ENCODE results near the gene GPR37L1.

Gene GPR37L1

DNA sequence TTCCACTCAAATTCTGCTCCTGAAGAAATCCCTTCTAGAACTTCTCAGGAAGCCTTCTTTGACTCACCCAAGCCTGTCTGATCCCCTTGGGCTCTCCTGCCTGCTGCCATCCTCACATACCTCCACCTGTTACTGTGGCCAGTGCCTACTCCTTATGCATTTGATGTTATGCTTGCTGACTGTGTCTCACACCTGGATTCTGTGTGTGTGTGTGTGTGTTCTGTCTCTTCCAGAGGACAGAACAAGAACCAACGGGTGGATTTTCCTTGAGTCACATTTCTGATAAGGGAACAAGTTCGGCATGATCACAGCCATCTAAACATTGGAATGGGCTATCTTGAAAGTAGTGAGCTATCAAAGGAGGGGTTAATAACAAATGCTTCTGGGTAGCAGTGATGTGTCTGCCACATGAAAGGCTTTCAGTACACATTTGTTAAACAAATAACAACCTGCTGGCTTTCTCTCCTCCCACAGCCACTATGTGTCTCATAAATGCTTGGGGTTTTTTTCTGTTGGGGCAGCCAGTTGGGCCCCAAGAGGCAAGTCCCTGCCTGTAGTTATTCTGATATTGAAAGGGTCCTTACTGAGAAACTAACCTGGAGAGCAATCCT is 8.9 kb upstream of the GPR37L1 start:
- TF ChIP-seq FOXM1 (IDR thresholded peaks at IDR 0.05; ENCODE audit: borderline replicate concordance, low read depth) (no peak), NFIC (IDR thresholded peaks at IDR 0.05) (no peak), TCF12 (IDR thresholded peaks at IDR 0.05; ENCODE audit: low read depth) (no peak), TEAD4 (IDR thresholded peaks at IDR 0.05) (no peak), YY1 (IDR thresholded peaks at IDR 0.05; ENCODE audit: low read depth) (no peak), EP300 (IDR thresholded peaks at IDR 0.05; ENCODE audit: borderline replicate concordance) (no peak), RAD21 (IDR thresholded peaks at IDR 0.05; ENCODE audit: low read depth) (no peak), ZBTB7A (IDR thresholded peaks at IDR 0.05; ENCODE audit: low read depth) (no peak), CEBPB (IDR thresholded peaks at IDR 0.05) (no peak), EGR1 (IDR thresholded peaks at IDR 0.05) (no peak), TAF1 (IDR thresholded peaks at IDR 0.05; ENCODE audit: low read depth) (no peak), CREB1 (IDR thresholded peaks at IDR 0.05; ENCODE audit: low read depth) (no peak)
- TF ChIP-seq, protein P1, sequence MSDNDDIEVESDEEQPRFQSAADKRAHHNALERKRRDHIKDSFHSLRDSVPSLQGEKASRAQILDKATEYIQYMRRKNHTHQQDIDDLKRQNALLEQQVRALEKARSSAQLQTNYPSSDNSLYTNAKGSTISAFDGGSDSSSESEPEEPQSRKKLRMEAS (IDR thresholded peaks at IDR 0.05) = no peak
- TF ChIP-seq, protein P2, sequence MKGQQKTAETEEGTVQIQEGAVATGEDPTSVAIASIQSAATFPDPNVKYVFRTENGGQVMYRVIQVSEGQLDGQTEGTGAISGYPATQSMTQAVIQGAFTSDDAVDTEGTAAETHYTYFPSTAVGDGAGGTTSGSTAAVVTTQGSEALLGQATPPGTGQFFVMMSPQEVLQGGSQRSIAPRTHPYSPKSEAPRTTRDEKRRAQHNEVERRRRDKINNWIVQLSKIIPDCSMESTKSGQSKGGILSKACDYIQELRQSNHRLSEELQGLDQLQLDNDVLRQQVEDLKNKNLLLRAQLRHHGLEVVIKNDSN (IDR thresholded peaks at IDR 0.05) = no peak
- TF ChIP-seq, protein P3, sequence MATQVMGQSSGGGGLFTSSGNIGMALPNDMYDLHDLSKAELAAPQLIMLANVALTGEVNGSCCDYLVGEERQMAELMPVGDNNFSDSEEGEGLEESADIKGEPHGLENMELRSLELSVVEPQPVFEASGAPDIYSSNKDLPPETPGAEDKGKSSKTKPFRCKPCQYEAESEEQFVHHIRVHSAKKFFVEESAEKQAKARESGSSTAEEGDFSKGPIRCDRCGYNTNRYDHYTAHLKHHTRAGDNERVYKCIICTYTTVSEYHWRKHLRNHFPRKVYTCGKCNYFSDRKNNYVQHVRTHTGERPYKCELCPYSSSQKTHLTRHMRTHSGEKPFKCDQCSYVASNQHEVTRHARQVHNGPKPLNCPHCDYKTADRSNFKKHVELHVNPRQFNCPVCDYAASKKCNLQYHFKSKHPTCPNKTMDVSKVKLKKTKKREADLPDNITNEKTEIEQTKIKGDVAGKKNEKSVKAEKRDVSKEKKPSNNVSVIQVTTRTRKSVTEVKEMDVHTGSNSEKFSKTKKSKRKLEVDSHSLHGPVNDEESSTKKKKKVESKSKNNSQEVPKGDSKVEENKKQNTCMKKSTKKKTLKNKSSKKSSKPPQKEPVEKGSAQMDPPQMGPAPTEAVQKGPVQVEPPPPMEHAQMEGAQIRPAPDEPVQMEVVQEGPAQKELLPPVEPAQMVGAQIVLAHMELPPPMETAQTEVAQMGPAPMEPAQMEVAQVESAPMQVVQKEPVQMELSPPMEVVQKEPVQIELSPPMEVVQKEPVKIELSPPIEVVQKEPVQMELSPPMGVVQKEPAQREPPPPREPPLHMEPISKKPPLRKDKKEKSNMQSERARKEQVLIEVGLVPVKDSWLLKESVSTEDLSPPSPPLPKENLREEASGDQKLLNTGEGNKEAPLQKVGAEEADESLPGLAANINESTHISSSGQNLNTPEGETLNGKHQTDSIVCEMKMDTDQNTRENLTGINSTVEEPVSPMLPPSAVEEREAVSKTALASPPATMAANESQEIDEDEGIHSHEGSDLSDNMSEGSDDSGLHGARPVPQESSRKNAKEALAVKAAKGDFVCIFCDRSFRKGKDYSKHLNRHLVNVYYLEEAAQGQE (IDR thresholded peaks at IDR 0.05; ENCODE audit: low read depth) = no peak

DNA sequence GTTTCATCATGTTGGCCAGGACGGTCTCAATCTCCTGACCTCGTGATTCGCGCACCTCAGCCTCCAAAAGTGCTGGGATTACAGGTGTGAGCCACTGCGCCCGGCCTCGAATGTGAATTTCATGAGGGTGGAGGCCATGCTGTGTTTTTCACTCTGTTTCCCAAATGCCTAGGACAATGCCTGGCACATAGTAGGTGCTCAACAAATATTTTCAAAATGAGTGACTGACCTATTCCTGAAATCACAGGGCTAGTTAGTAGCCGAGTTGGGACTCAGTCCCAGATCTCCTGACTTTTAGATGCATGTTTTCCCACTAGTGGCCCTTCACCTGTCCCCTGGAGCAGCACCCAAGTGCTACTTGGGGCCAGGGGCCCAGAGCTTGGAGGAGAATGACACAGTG is 6.4 kb upstream of the GPR37L1 start:
- no peak for TF ChIP-seq ZBTB7A (IDR thresholded peaks at IDR 0.05; ENCODE audit: low read depth)
- TF ChIP-seq TAF1 (IDR thresholded peaks at IDR 0.05; ENCODE audit: low read depth) = no peak
- TF ChIP-seq FOXM1 (IDR thresholded peaks at IDR 0.05; ENCODE audit: borderline replicate concordance, low read depth) = no peak
- TF ChIP-seq NFIC (IDR thresholded peaks at IDR 0.05) = no peak
- no peak for TF ChIP-seq RAD21 (IDR thresholded peaks at IDR 0.05; ENCODE audit: low read depth)
- no peak for TF ChIP-seq YY1 (IDR thresholded peaks at IDR 0.05; ENCODE audit: low read depth)
- TF ChIP-seq CEBPB (IDR thresholded peaks at IDR 0.05) = no peak

DNA sequence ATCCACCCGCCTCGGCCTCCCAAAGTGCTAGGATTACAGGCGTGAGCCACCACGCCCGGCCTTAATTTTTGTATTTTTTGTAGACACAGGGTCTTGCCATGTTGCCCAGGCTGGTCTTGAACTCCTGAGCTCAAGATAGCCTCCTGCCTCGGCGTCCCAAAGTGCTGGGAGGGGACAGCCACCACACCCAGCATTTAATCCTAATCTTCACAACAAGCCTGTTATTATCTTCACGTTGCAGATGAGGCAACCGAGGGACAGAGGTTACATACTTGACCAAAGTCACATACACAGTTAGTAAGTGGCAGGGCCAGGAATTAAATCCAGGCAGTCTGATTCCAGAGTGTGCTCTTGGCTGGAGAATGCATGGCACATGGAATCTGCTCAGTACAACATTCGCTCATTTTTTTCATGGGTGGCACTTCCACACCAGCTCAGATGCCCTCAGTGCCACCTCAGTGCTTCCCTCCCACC is 4.8 kb upstream of the GPR37L1 start:
- TF ChIP-seq, protein P1 (IDR thresholded peaks at IDR 0.05) = no peak
- TF ChIP-seq, protein P2 (IDR thresholded peaks at IDR 0.05) = no peak
- no peak for TF ChIP-seq FOXM1 (IDR thresholded peaks at IDR 0.05; ENCODE audit: borderline replicate concordance, low read depth)
- TF ChIP-seq TEAD4 (IDR thresholded peaks at IDR 0.05) = no peak
- no peak for TF ChIP-seq CEBPB (IDR thresholded peaks at IDR 0.05)
- no peak for TF ChIP-seq ZBTB7A (IDR thresholded peaks at IDR 0.05; ENCODE audit: low read depth)
- TF ChIP-seq TCF12 (IDR thresholded peaks at IDR 0.05; ENCODE audit: low read depth) = no peak
- TF ChIP-seq CREB1 (IDR thresholded peaks at IDR 0.05; ENCODE audit: low read depth) = no peak
- no peak for TF ChIP-seq TAF1 (IDR thresholded peaks at IDR 0.05; ENCODE audit: low read depth)
- no peak for TF ChIP-seq EP300 (IDR thresholded peaks at IDR 0.05; ENCODE audit: borderline replicate concordance)
- TF ChIP-seq, protein P3 (IDR thresholded peaks at IDR 0.05; ENCODE audit: low read depth) = no peak
- TF ChIP-seq NFIC (IDR thresholded peaks at IDR 0.05) = no peak
- TF ChIP-seq YY1 (IDR thresholded peaks at IDR 0.05; ENCODE audit: low read depth) = no peak
- no peak for TF ChIP-seq RAD21 (IDR thresholded peaks at IDR 0.05; ENCODE audit: low read depth)
- TF ChIP-seq EGR1 (IDR thresholded peaks at IDR 0.05) = no peak

DNA sequence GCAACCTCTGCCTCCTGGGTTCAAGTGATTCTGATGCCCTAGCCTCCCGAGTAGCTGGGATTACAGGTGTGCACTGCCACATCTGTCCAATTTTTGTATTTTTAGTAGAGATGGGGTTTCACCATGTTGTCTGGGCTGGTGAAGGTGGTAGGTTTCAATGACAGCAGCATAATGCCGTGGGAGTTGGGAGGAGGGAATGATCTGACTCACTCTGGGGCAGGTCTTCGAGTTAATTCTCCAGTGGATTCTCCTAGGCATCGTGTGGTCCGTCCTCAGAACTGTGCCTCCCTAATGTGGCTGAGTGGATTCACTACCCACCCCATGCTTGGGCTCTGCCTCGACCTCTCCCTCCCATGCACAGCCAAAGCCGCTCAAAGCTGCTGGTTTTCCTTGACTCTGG is 1.7 kb upstream of the GPR37L1 start:
- TF ChIP-seq YY1 (IDR thresholded peaks at IDR 0.05; ENCODE audit: low read depth) = no peak
- no peak for TF ChIP-seq EP300 (IDR thresholded peaks at IDR 0.05; ENCODE audit: borderline replicate concordance)

DNA sequence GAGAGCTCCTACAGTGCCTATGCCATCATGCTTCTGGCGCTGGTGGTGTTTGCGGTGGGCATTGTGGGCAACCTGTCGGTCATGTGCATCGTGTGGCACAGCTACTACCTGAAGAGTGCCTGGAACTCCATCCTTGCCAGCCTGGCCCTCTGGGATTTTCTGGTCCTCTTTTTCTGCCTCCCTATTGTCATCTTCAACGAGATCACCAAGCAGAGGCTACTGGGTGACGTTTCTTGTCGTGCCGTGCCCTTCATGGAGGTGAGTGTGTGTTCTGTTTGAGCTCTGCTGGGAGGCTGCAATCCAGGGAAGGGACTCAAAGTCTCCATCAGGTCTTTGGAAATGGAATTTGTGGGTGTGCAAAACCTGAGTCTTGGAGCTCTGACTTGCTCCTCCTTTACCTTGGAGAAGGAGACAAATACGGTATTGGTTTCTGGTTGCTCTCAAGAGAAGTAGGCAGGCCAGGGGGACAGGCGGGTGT is 658 bp downstream of the GPR37L1 start:
- TF ChIP-seq NFIC (IDR thresholded peaks at IDR 0.05) = no peak
- TF ChIP-seq CREB1 (IDR thresholded peaks at IDR 0.05; ENCODE audit: low read depth) = no peak
- TF ChIP-seq, protein P1 (IDR thresholded peaks at IDR 0.05) = no peak
- no peak for TF ChIP-seq EGR1 (IDR thresholded peaks at IDR 0.05)
- no peak for TF ChIP-seq EP300 (IDR thresholded peaks at IDR 0.05; ENCODE audit: borderline replicate concordance)
- no peak for TF ChIP-seq TCF12 (IDR thresholded peaks at IDR 0.05; ENCODE audit: low read depth)
- no peak for TF ChIP-seq RAD21 (IDR thresholded peaks at IDR 0.05; ENCODE audit: low read depth)
- TF ChIP-seq, protein P2 (IDR thresholded peaks at IDR 0.05) = no peak
- TF ChIP-seq, protein P3 (IDR thresholded peaks at IDR 0.05; ENCODE audit: low read depth) = no peak
- no peak for TF ChIP-seq CEBPB (IDR thresholded peaks at IDR 0.05)
- no peak for TF ChIP-seq TAF1 (IDR thresholded peaks at IDR 0.05; ENCODE audit: low read depth)
- no peak for TF ChIP-seq FOXM1 (IDR thresholded peaks at IDR 0.05; ENCODE audit: borderline replicate concordance, low read depth)
- no peak for TF ChIP-seq TEAD4 (IDR thresholded peaks at IDR 0.05)
- no peak for TF ChIP-seq ZBTB7A (IDR thresholded peaks at IDR 0.05; ENCODE audit: low read depth)
- TF ChIP-seq YY1 (IDR thresholded peaks at IDR 0.05; ENCODE audit: low read depth) = no peak
